Small intestine (tissue), 7 donors: Measurements from ENCODE around the gene FLACC1. TPM values are rescaled to one million over a fixed set of nuclear protein-coding genes. Genes with fewer than 3 reads are reported as not detected.
A peak's percentile ranks its signal among the peaks of the same experiment; 100 is the strongest.
"Not testable (repeated sequence)": the region's sequence is repeated elsewhere in the genome, so short reads cannot be mapped to it uniquely, and the experiment has no call there.

Source experiments
- DNase-seq, 2 donors: peaks; one replicate each; pipeline versions ENCODE4 v3.0.0 to v3.0.0-alpha.2; 2013
- FAIRE-seq: peaks from 2 replicates; lab custom pipeline; 2012; peaks lifted over from hg19 to GRCh38; lab: Jason Lieb, UNC
- H3K27ac ChIP-seq, 3 donors: one replicate each; pipeline ENCODE4 v1.5.1; 2013; ENCODE audit warnings: low read length in 2 of 3, mild to moderate bottlenecking in 2 of 3, control low read depth in 1 of 3, inconsistent platforms in 1 of 3, low read depth in 1 of 3, moderate library complexity in 1 of 3
- H3K27me3 ChIP-seq, 3 donors: one replicate each; pipeline ENCODE4 v1.6.1; 2013; ENCODE audit warnings: low read length in 3 of 3, inconsistent platforms in 1 of 3; ENCODE audit not compliant: control insufficient read depth in 3 of 3, insufficient read depth in 3 of 3
- H3K36me3 ChIP-seq, 3 donors: one replicate each; pipeline ENCODE4 v1.6.1; 2013; ENCODE audit warnings: low read length in 3 of 3, inconsistent platforms in 1 of 3, low read depth in 1 of 3, mild to moderate bottlenecking in 1 of 3, moderate library complexity in 1 of 3; ENCODE audit not compliant: control insufficient read depth in 3 of 3, insufficient read depth in 2 of 3
- H3K4me1 ChIP-seq, 3 donors: one replicate each; pipeline ENCODE4 v1.6.1; 2013; ENCODE audit warnings: low read length in 2 of 3, inconsistent platforms in 1 of 3, low read depth in 1 of 3, mild to moderate bottlenecking in 1 of 3, moderate library complexity in 1 of 3; ENCODE audit not compliant: control insufficient read depth in 3 of 3, insufficient read depth in 2 of 3
- H3K4me3 ChIP-seq, 3 donors: one replicate each; pipeline ENCODE4 v1.5.1; 2013; ENCODE audit warnings: low read length in 3 of 3, control low read depth in 1 of 3, inconsistent platforms in 1 of 3, low read depth in 1 of 3, mild to moderate bottlenecking in 1 of 3, moderate library complexity in 1 of 3
- H3K9me3 ChIP-seq, 2 donors: one replicate each; pipeline ENCODE4 v1.6.1; 2013; ENCODE audit warnings: low read depth in 1 of 2, low read length in 1 of 2; ENCODE audit not compliant: control insufficient read depth in 2 of 2, insufficient read depth in 1 of 2
- WGBS, 3 donors: extraction: QIAGEN DNeasy Blood & Tissue Kit; methylation state at CpG; one replicate each; pipeline ENCODE4 v1.1.7; 2013; 5-methylcytosine and 5-hydroxymethylcytosine counted together
- polyA plus RNA-seq, 4 donors: library from polyadenylated mRNA; stranded (reverse) in 3 of 4; unstranded in 1 of 4; fragments of 200-250 nt in 3 of 4; fragments of 120-200 nt in 1 of 4; gene quantifications; one replicate each; pipeline versions ENCODE4 v1.2.1 to v1.2.3, GENCODE V29; 2013
- donor health status: healthy with polysubstance abuse.
- donor health status: control.
- donor health status: control.
- donor health status: Bipolar disorder and iron deficiency.
- donor health status: healthy.

The FLACC1 gene
- polyA plus RNA-seq, 4 donors, result 0.60 to 2.9 (median 0.71) TPM; not detected in 1

DNA sequence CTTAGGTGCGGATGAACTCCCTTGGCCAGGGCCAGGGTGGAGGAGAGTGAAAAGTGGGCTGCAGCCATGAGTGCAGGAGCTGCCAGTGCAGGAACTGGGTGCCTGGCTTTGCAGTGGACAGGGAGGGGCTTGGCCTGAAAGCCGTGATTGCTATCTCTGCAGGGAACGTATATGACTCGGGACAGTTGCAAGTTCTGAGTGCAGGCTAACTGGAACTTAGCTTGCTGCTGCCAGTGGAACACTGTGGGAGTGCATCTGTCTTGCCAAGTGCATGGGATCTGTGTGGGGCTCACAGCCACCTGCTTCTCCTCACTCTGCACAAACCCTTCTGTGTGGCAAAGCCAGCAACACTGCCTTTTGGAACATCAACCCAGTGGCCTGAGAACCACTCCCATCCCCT is 36.9 kb downstream of the FLACC1 start:
- Histone ChIP-seq H3K36me3 (no peaks in the 10 kb centered on the region), H3K4me1 (no peaks in the 10 kb centered on the region), H3K27ac (no peak overlapping the region), H3K27me3 (no peaks in the 10 kb centered on the region), H3K9me3 (peaks cover 0 to 25% of the 10 kb centered on the region in 2 donors), H3K4me3 (no peak overlapping the region)
- no peak for DNase-seq
- FAIRE-seq, result no peak
- WGBS, 3 donors, result 89 to 93% (median 91%) methylated on average over 4 of the region's 4 CpGs

DNA sequence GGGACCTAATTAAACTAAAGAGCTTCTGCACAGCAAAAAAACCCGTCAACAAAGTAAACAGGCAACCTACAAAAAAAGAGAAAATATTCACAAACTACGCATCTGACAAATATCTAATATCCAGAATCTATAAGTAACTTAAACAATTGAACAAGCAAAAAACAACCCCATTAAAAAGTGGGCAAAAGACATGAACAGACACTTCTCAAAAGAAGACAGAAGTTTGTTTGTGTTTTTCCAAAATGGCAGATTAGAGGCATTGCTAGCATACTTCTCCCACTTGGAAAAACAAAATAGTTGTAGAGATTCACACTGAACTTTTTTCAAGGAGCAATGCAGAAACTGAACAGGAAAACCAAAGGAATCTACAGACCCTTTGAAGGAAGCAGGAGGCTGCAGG is 37.6 kb downstream of the FLACC1 start:
- Histone ChIP-seq H3K27me3 (no peaks in the 10 kb centered on the region), H3K4me1 (no peaks in the 10 kb centered on the region), H3K27ac (no peak overlapping the region), H3K4me3 (no peak overlapping the region), H3K9me3 (peaks cover 0 to 21% of the 10 kb centered on the region in 2 donors), H3K36me3 (no peaks in the 10 kb centered on the region)
- FAIRE-seq, result no peak
- 45 to 70% (median 65%) methylated on average over 2 of the region's 2 CpGs for WGBS, 3 donors
- DNase-seq, result no peak

- peaks cover 0 to 11% of the 10 kb centered on the region in 2 donors for H3K9me3 ChIP-seq
- no peaks in the 10 kb centered on the region for H3K36me3 ChIP-seq
- WGBS, 3 donors, result 49 to 74% (median 65%) methylated on average over 5 of the region's 5 CpGs
- DNase-seq (peak in 1 of 2 donors; percentile 6), FAIRE-seq (no peak)
- no peak overlapping the region for H3K4me3 ChIP-seq
- H3K27ac ChIP-seq, result no peak overlapping the region
- H3K27me3 ChIP-seq, result no peaks in the 10 kb centered on the region
- H3K4me1 ChIP-seq, result no peaks in the 10 kb centered on the region
Observed at GRCh38 chr2:201313362-201313761, 43.8 kb downstream of the FLACC1 start.

DNA sequence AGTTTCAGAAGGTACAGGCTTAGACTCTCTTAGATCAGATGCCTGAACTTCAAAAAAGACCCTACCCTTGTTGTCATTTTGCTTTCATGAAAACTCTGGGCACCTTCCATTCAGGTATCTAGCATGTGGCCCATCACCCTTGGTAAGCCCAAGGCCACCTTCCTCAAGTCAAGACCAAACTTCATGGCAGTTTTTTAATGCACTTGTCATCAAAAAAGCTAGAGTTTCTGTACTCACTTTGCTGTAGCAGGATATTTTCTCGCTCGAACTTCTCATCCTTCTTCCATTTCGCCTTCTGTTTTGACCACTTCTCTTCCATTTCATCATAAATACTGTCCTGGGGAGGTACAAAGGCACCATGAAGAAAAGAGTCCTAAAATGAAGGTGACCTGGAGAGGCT is 48.2 kb downstream of the FLACC1 start:
- Histone ChIP-seq H3K36me3 (no peaks in the 10 kb centered on the region), H3K9me3 (peaks cover 0 to 11% of the 10 kb centered on the region in 2 donors), H3K27me3 (no peaks in the 10 kb centered on the region), H3K4me1 (no peaks in the 10 kb centered on the region), H3K27ac (no peak overlapping the region), H3K4me3 (no peak overlapping the region)
- 98 to 99% (median 98%) methylated on average over 3 of the region's 3 CpGs for WGBS, 3 donors
- FAIRE-seq (no peak), DNase-seq (no peak)

DNA sequence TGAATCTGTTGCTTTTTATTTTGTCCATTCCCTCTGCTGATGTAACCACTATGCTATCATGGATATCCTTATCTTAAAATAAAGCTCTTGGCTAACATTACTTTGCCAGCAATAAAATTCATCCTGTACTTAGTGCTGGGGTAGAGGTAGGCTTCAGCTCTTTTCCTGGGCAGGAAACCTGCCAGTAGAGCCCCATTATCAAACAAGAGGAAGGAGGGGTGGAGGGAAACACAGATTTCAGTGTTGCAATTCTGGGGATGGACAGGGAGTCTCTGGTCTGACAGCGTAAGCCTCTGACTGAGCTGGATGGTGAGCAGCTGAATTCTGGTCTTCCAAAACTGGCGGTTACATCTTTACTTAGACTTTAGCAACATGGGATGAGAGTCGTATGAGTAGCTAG is 49.3 kb downstream of the FLACC1 start:
- no peaks in the 10 kb centered on the region for H3K36me3 ChIP-seq
- no peaks in the 10 kb centered on the region for H3K27me3 ChIP-seq
- H3K4me3 ChIP-seq, result no peak overlapping the region
- FAIRE-seq (no peak), DNase-seq (no peak)
- H3K4me1 ChIP-seq, result no peaks in the 10 kb centered on the region
- no peak overlapping the region for H3K27ac ChIP-seq
- peaks cover 0 to 4% of the 10 kb centered on the region in 2 donors for H3K9me3 ChIP-seq
- 94 to 96% (median 96%) methylated on average over 3 of the region's 3 CpGs for WGBS, 3 donors

GRCh38 chr2:201299929-201300328 is 57.2 kb downstream of the FLACC1 start:
- not testable (repeated sequence) for DNase-seq, H3K27ac ChIP-seq, H3K27me3 ChIP-seq, H3K36me3 ChIP-seq, H3K4me3 ChIP-seq, H3K4me1 ChIP-seq, FAIRE-seq
- peaks cover 0 to 10% of the 10 kb centered on the region in 2 donors for H3K9me3 ChIP-seq
- 97 to 98% (median 98%) methylated on average over 11 of the region's 11 CpGs for WGBS, 3 donors

- no peak overlapping the region for H3K4me3 ChIP-seq
- H3K27ac ChIP-seq, result no peak overlapping the region
- H3K4me1 ChIP-seq, result no peaks in the 10 kb centered on the region
- peaks cover 0 to 10% of the 10 kb centered on the region in 2 donors for H3K9me3 ChIP-seq
- WGBS, 3 donors, result 65 to 79% (median 67%) methylated on average over 3 of the region's 3 CpGs
- no peaks in the 10 kb centered on the region for H3K36me3 ChIP-seq
- H3K27me3 ChIP-seq, result no peaks in the 10 kb centered on the region
- DNase-seq, result no peak
- no peak for FAIRE-seq
Observed at GRCh38 chr2:201298462-201299052, 58.6 kb downstream of the FLACC1 start.

DNA sequence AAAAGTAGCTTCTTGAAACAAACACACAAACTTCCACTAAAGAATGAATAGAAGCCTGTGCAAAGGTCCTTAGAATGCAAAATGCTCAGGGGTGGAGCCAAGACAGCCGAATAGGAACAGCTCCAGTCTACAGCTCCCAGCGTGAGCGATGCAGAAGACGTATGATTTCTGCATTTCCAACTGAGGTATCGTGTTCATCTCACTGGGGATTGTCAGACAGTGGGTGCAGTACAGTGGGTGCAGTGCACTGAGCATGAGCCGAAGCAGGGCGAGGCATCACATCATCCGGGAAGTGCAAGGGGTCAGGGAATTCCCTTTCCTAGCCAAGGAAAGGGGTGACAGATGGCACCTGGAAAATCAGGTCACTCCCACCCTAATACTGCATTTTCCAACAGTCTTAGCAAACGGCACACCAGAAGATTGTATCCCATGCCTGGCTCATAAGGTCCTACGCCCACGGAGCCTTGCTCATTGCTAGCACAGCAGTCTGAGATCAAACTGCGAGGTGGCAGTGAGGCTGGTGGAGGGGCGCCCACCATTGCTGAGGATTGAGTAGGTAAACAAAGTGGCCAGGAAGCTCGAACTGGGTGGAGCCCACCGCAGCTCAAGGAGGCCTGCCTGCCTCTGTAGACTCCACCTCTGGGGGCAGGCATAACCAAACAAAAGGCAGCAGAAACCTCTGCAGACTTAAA is 66.5 kb downstream of the FLACC1 start:
- not testable (repeated sequence) for H3K27ac ChIP-seq, H3K4me1 ChIP-seq, H3K4me3 ChIP-seq, FAIRE-seq, H3K27me3 ChIP-seq, DNase-seq
- peaks cover 6 to 22% (median 18%) of the 10 kb centered on the region in 3 donors for H3K36me3 ChIP-seq
- H3K9me3 ChIP-seq, result peaks cover 0 to 17% of the 10 kb centered on the region in 2 donors
- WGBS, 3 donors, result 91 to 96% (median 95%) methylated on average over 15 of the region's 15 CpGs
